Dendritic cell treated with granulocyte-macrophage colony-stimulating factor and Interleukin-4, amounts not matched to agents 40 ng/mL and 50 ng/mL, for 4 days (primary cell): ENCODE measurements around the gene ATXN7.
A peak's percentile ranks its signal among the peaks of the same experiment; 100 is the strongest.

ENCODE experiments used
- H3K27ac Mint-ChIP-seq: one replicate; pipeline ENCODE4 v1.8.0; 2022; ENCODE audit warnings: mild to moderate bottlenecking, mixed read lengths
- H3K27me3 Mint-ChIP-seq: one replicate; pipeline ENCODE4 v1.8.0; 2022; ENCODE audit warnings: mild to moderate bottlenecking, mixed read lengths
- H3K36me3 Mint-ChIP-seq: one replicate; pipeline ENCODE4 v1.8.0; 2022; ENCODE audit warnings: low read depth, mixed read lengths
- H3K4me1 Mint-ChIP-seq: one replicate; pipeline ENCODE4 v1.8.0; 2022; ENCODE audit warnings: low read depth, mixed read lengths
- H3K4me3 Mint-ChIP-seq: one replicate; pipeline ENCODE4 v1.8.0; 2022; ENCODE audit warnings: mild to moderate bottlenecking, moderate library complexity, mixed read lengths
- H3K9me3 Mint-ChIP-seq: one replicate; pipeline ENCODE4 v1.8.0; 2022; ENCODE audit warnings: mixed read lengths
- intact Hi-C: fragments of 100-400 bp; cut with micrococcal nuclease; formaldehyde crosslinking; loops from one replicate; pipeline ENCODE4 v1.15.0; 2022

Gene ATXN7

DNA sequence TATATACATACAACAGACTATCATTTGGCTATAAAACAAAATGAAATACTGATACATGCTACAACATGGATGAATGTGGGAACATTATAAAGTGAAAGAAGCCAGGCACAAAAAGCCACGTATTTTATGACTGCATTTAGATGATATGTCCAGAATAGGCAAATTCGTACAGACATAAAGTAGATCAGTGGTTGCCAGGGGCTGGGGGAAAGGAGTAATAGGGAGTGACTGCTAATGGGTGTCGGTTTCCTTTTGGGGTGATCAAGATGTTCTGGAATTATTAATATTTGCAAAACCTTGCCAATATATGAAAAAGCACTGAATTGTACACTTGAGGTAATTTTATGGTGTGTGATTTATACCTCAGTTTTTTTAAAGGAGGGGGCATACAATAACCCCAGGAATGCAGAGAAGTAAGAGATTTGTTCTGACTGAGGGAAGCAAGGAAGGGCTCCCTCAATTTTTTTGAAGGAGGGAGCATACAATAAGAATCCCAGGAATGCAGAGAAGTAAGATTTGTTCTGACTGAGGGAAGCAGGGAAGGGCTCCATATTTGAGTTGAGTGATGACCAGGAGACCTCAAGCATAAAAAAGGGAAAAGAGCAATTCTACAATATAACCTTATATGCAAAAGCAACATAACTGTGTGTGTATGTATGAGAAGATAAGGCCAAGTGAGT lies 153.4 kb downstream of the ATXN7 start:
- intact Hi-C loops = no loop called here
- no peaks in the 10 kb centered on the region for H3K27me3 Mint-ChIP-seq
- H3K4me1 Mint-ChIP-seq = peaks cover 13% of the 10 kb centered on the region
- no peak overlapping the region for H3K27ac Mint-ChIP-seq
- no peaks in the 10 kb centered on the region for H3K9me3 Mint-ChIP-seq
- H3K36me3 Mint-ChIP-seq = peaks cover 97% of the 10 kb centered on the region
- H3K4me3 Mint-ChIP-seq = no peak overlapping the region

DNA sequence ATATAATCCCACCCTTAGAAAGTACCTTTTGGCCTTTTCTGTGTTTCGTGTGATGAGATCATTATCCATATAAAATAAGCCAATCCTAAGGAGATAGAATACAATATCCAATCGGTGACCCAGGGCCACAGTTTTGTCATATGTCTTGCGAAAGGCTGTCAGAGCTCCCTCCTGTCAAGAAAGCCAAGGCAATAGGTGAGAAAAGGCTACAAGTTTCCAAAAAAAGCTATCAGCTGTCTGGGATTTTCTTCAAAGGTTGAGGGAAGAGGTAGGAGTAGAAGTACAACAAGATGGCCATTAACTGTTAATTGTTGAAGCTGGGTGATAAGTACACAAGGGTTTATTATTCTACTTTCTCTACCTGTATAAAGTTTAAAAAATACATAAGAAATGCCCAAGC lies 155.6 kb downstream of the ATXN7 start:
- H3K4me1 Mint-ChIP-seq = peaks cover 20% of the 10 kb centered on the region
- H3K27ac Mint-ChIP-seq = no peak overlapping the region
- intact Hi-C loops = no loop called here
- peaks cover 86% of the 10 kb centered on the region for H3K36me3 Mint-ChIP-seq
- H3K27me3 Mint-ChIP-seq = no peaks in the 10 kb centered on the region
- no peak overlapping the region for H3K4me3 Mint-ChIP-seq
- H3K9me3 Mint-ChIP-seq = no peaks in the 10 kb centered on the region

DNA sequence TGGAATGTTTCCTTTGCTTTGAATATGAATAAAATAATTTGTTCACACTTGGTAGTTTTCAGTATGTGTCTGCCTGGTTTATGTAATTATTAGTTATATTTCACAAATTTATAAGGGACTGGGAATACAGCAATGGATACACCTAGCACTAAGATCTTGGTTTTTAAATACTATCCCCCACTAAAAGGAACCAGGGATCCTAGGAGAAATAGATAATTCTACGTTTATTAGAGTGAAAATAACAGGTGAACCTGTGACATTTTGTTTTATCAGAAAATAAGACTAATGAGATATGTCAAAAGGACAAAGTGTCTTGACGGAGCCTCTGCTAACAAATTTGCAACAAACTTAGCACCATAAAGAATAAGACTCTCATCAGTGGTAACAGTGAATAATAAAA lies 156.2 kb downstream of the ATXN7 start:
- intact Hi-C loops = loop anchor here (5.0 kb wide), 1 partner anchor 98 kb away; no protein-coding TSS in a partner anchor
- Mint-ChIP-seq H3K27ac (no peak overlapping the region), H3K9me3 (no peaks in the 10 kb centered on the region), H3K36me3 (peaks cover 80% of the 10 kb centered on the region), H3K27me3 (no peaks in the 10 kb centered on the region), H3K4me3 (no peak overlapping the region), H3K4me1 (peaks cover 14% of the 10 kb centered on the region)

DNA sequence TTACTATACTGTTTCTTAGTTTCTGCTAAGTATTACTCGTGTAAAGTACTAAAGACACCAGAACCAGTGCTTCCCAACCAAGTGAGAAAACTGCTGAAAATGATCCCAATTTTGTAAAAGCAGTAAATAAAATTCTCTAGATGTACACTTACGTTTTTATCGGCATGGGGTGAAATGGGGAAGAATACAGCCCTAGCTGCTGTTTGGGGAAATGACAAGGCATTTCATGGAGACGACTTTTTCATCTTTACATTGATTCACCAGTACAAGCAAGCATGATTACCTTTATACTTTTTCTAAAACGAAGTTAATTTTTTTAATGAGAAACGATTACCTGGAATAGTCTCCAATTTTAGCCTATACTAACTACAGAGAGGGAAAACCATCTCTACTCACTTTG lies 158.3 kb downstream of the ATXN7 start:
- Mint-ChIP-seq H3K27ac (peak overlapping the region; percentile 92), H3K27me3 (peaks cover 3% of the 10 kb centered on the region), H3K9me3 (no peaks in the 10 kb centered on the region), H3K36me3 (peaks cover 59% of the 10 kb centered on the region), H3K4me1 (peaks cover 14% of the 10 kb centered on the region), H3K4me3 (peak overlapping the region; percentile 89)
- intact Hi-C loops = loop anchor here (2.0 to 5.0 kb wide), 2 partner anchors 29 to 100 kb away; no protein-coding TSS in a partner anchor

DNA sequence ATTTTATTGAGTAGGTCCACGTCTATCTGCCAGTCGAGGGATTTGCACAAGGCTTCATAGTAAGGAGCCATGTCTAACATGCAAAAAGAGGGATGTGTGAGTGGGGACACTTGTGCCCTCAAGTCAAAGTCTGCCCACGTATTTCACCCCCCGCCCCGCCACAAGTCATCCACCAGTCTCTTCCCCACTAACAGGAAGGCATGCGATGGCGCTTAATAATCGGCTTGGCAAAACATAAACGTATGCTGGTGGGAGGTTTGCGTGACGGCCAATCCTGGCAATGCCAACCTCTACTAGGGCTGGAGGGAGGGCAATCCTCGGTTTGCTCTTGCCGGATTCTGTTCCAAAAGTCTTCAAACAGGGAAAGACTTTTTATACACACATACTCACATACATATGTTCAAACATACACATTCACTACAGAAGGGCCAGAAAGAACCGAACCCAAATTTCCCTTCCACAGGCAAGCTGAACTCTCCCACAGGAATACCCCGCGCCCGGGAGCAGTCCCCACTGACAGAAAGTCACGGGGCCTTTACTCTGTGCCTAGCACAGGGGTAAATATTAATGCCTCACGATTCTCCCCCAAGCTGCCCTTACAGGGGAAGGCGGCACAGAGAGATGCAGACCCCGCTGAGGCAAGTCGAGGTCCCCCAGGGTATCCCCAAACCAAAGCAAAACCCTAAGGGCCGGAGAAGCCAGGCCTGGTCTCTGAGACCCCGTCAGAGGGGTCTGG lies 159.0 kb downstream of the ATXN7 start:
- intact Hi-C loops = loop anchor here (1.0 to 5.0 kb wide), 3 partner anchors 30 to 159 kb away; partner anchors contain the start of genes ATXN7 and THOC7
- peaks cover 14% of the 10 kb centered on the region for H3K4me1 Mint-ChIP-seq
- no peaks in the 10 kb centered on the region for H3K9me3 Mint-ChIP-seq
- H3K36me3 Mint-ChIP-seq = peaks cover 52% of the 10 kb centered on the region
- peak overlapping the region; percentile 89 for H3K4me3 Mint-ChIP-seq
- H3K27ac Mint-ChIP-seq = peak overlapping the region; percentile 92
- H3K27me3 Mint-ChIP-seq = peaks cover 9% of the 10 kb centered on the region

DNA sequence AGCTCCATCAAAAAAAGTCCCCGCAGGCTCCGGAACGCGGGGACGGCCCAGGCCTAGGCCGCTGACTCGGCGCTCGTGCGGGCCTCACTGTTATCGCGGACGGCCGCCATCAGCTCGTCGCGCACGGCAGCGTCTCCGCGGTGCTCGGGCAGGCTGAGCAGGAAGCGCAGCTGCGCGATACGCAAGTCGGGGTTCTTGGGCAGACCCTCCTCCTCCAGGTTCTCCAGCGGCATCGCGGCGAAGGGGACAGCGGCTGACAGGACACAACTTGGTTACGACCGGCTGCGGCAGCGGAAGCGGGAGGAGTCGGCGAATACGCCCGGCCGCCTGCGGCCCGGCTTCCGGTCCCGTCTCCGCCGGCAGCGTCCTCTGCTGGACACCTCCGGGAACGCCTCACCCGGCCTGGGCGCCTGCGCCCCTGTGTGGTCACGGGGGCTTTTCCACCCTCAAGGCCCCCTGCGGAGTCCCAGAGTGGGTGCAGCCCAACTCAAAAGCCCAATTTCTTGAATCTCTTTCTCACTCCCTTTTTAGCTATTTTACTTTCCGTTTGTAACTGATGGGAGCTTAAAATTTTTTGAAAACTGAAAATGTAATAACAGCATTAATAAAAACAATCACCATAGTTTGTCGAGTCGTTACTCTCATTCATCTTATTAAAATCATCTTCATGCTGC lies 159.7 kb downstream of the ATXN7 start, which contains the start of gene PSMD6:
Gene PSMD6 (minus strand): TSS at position 308 of the 674 bp plus-strand sequence. CDS start 75 bp downstream, at position 233.
- intact Hi-C loops = loop anchor here (1.0 to 5.0 kb wide), 3 partner anchors 31 to 160 kb away; partner anchors contain the start of genes ATXN7 and THOC7
- Mint-ChIP-seq H3K27ac (peak within 1 kb of the TSS; percentile 92), H3K36me3 (peaks cover 45% of the 10 kb centered on the region), H3K4me1 (peaks cover 14% of the 10 kb centered on the region), H3K27me3 (peaks cover 15% of the 10 kb centered on the region), H3K4me3 (peak within 1 kb of the TSS; percentile 89), H3K9me3 (no peaks in the 10 kb centered on the region)

DNA sequence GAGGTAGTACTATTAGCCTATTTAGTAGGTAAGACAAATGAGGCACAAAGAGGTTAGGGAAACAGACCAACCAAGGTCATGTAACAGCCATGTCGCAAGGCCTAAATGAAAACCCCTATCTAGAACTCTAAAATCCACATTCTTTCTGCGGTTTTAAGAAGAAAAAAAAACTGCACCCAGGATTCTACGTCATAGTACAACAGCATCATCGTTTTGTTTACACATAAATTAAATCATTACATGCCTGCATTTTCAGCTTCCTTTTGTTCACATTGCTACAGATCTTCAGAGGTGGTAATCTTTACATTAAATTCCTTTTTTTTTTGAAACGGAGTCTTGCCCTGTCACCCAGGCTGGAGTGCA lies 160.2 kb downstream of the ATXN7 start:
- Mint-ChIP-seq H3K36me3 (peaks cover 40% of the 10 kb centered on the region), H3K4me1 (peaks cover 14% of the 10 kb centered on the region), H3K27me3 (peaks cover 20% of the 10 kb centered on the region), H3K9me3 (no peaks in the 10 kb centered on the region), H3K4me3 (peak overlapping the region; percentile 89), H3K27ac (peak overlapping the region; percentile 92)
- intact Hi-C loops = loop anchor here (1.0 to 5.0 kb wide), 3 partner anchors 31 to 161 kb away; partner anchors contain the start of genes ATXN7 and THOC7

DNA sequence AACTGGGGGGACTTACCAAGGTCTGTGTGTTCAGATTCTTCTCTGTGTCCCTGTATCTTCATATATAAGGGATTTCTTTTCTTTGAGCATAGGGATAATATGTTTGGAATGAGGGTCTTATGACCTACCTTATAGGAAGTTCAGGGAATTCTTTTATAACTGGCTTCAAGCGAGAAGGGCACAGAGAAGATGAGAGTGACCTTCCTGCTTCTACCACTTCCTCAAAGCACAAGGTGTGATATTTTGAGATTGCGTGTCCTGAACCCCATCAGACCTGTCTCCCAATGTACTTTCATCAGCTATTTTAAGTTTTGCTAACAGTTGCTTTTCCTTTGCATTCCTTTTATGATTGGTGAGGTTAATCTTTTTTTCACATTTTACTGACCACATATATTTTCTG lies 162.7 kb downstream of the ATXN7 start:
- intact Hi-C loops = no loop called here
- Mint-ChIP-seq H3K27ac (no peak overlapping the region), H3K9me3 (no peaks in the 10 kb centered on the region)

DNA sequence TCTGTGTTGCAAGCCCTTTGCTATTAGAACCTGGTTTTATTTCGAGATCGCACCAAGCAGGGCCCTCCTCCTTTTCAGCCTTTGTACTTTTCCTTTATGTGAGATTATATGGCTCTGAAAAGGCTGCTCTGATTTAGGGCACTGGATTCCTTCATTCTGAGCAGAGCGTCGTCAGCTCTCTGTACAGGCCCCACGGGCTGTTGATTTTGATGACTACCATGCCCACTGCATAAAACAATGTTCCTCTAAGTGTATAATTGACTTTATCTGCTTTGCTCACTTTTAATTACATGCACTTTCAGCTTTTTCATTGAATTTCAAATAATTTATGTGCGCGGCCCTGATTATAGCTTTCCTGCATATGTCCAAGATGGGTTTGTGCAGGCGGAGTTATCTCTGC lies 164.0 kb downstream of the ATXN7 start:
- peaks cover 7% of the 10 kb centered on the region for H3K4me1 Mint-ChIP-seq
- no peaks in the 10 kb centered on the region for H3K9me3 Mint-ChIP-seq
- H3K36me3 Mint-ChIP-seq = peaks cover 5% of the 10 kb centered on the region
- intact Hi-C loops = no loop called here
- no peak overlapping the region for H3K4me3 Mint-ChIP-seq
- no peak overlapping the region for H3K27ac Mint-ChIP-seq
- peaks cover 40% of the 10 kb centered on the region for H3K27me3 Mint-ChIP-seq

More for the DNA sequence above, 162.7 kb downstream of the ATXN7 start:
- Mint-ChIP-seq H3K27me3 (peaks cover 30% of the 10 kb centered on the region), H3K36me3 (peaks cover 18% of the 10 kb centered on the region), H3K4me1 (peaks cover 19% of the 10 kb centered on the region), H3K4me3 (no peak overlapping the region)

DNA sequence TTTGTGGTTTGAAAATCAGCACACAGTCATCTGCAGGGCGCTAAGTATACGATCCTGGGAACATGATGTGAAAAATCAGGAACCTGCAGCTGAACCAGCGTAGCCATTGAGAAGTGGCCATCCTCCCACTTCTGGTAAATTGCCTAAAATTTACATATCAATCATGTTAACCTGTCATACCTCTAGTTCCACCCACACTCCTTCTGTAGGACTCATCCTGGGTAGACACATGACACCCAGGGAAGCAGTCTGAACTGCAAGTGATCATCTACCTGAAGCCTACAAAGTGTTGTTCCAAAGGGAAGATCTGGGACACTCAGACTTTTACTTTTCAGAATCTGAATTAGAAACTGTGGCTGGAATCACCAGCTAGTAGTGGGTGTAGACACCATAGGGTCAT lies 165.1 kb downstream of the ATXN7 start:
- Mint-ChIP-seq H3K4me3 (no peak overlapping the region), H3K9me3 (no peaks in the 10 kb centered on the region), H3K36me3 (no peaks in the 10 kb centered on the region), H3K27me3 (peaks cover 43% of the 10 kb centered on the region), H3K4me1 (peaks cover 5% of the 10 kb centered on the region), H3K27ac (no peak overlapping the region)
- intact Hi-C loops = no loop called here

DNA sequence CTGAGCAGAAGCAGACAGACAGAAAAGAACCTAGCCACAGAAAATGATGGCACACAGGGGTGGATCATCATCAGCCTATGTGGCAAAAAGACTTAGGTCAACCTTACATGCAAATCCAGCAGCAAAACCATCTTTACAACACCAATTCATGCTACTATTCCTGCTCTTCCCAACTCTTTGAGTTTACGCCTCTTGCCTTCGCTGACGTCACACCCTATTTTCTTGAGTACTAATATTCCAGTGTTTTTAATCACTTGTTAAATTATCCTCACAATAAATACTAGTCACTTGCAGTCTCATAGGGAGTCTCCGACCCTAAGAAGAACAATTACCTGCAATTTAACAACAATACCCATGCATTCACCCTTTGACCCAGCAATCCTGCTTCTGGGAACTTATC lies 165.6 kb downstream of the ATXN7 start:
- no peak overlapping the region for H3K4me3 Mint-ChIP-seq
- no peaks in the 10 kb centered on the region for H3K36me3 Mint-ChIP-seq
- intact Hi-C loops = no loop called here
- no peak overlapping the region for H3K27ac Mint-ChIP-seq
- peaks cover 5% of the 10 kb centered on the region for H3K4me1 Mint-ChIP-seq
- no peaks in the 10 kb centered on the region for H3K9me3 Mint-ChIP-seq
- peaks cover 43% of the 10 kb centered on the region for H3K27me3 Mint-ChIP-seq

DNA sequence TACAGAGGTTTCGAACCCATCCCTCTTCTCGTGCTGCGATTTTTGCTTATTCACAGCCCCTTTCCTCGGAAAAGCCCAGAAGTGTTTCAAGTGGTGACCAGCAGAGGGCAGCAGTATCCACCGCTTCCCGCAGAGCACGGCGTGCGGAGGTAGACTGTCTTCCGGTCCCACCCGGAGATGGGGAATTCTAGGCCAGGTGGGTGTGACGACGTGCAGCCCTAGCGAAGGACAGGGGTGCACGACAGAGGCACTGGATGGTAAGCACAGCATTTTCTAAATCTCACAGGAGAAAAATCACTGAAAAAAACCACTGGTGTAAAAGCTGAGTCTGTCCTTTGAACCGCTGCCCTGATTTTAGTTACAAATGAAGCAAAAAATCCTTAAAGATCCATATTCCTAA lies 167.1 kb downstream of the ATXN7 start:
- intact Hi-C loops = loop anchor here (1.0 to 2.0 kb wide), 2 partner anchors 368 to 454 kb away; no protein-coding TSS in a partner anchor
- Mint-ChIP-seq H3K4me3 (peak overlapping the region; percentile 68), H3K36me3 (no peaks in the 10 kb centered on the region), H3K27ac (no peak overlapping the region), H3K4me1 (peaks cover 5% of the 10 kb centered on the region), H3K27me3 (peaks cover 49% of the 10 kb centered on the region), H3K9me3 (no peaks in the 10 kb centered on the region)

DNA sequence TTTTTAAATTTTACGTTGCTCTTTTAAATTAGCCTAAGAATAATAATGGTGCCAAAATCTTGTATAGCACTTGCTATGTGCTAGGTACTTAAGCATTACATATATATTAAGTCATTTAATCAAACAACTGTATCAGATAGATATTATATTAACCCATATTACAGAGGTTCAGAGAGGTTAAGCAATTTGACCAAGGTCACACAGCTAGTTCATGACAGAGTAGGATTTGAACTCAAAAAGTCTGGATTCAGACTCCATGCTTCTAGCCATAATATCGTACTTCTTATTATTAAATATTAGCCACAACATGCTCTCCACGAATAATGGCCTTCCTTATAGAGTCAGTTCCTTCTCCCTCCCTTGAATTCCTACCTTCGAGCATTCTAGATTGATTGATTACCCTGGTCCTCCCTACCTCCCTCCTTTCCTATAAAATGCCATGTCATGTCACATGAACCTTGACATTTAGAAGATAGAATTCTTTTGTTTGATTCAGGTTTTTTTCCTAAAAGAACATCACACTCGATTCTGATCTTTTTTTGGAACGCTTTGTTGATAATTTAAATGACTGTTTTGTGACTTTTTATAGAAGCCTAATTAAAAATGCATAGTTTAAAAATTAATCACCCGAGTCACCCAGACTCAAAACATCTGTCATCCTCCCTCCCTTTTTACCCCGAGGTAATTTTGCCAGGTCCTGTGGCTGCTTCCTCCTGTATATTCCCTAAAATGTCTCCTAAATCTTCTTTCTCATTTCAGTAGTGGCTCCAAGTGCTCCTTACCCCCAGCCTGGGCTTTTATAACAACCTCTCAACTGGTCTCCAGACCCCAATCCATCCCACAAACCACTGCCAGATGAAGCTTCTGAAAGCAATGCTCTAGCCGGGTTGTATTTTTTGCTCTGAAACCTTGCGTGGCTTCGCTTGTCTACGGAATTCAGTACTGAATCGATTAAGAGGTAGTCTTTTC lies 168.2 kb downstream of the ATXN7 start:
- intact Hi-C loops = loop anchor here (2.0 kb wide), 1 partner anchor 367 kb away; no protein-coding TSS in a partner anchor
- H3K36me3 Mint-ChIP-seq = no peaks in the 10 kb centered on the region
- no peaks in the 10 kb centered on the region for H3K9me3 Mint-ChIP-seq
- no peak overlapping the region for H3K27ac Mint-ChIP-seq
- H3K4me1 Mint-ChIP-seq = peaks cover 5% of the 10 kb centered on the region
- H3K4me3 Mint-ChIP-seq = no peak overlapping the region
- H3K27me3 Mint-ChIP-seq = peaks cover 48% of the 10 kb centered on the region
